GM20000 (cell line): ENCODE measurements around the gene TMEM238L.

ENCODE experiments used
- DNase-seq: peaks from one replicate; pipeline ENCODE4 v3.0.0; 2012; ENCODE audit warnings: low spot score
- CTCF ChIP-seq: IDR thresholded peaks from 2 replicates; pipeline ENCODE4 v1.5.1; 2012; ENCODE audit warnings: mild to moderate bottlenecking, control low read depth; ENCODE audit errors: extremely low read depth, missing control alignments

TMEM238L gene

GRCh38 chr17:10779609-10780008, 24.3 kb downstream of the TMEM238L start:
- no peak for TF ChIP-seq CTCF
- no peak for DNase-seq

GRCh38 chr17:10777890-10778289, 26.0 kb downstream of the TMEM238L start:
- DNase-seq: no peak
- no peak for TF ChIP-seq CTCF

GRCh38 chr17:10777131-10777807, 26.6 kb downstream of the TMEM238L start:
- TF ChIP-seq CTCF: no peak
- no peak for DNase-seq

GRCh38 chr17:10776381-10776780, 27.5 kb downstream of the TMEM238L start:
- DNase-seq: no peak
- TF ChIP-seq CTCF: no peak

- no peak for DNase-seq
- TF ChIP-seq CTCF: no peak
These were observed 28.1 kb downstream of the TMEM238L start for GRCh38 chr17:10775740-10776356.

GRCh38 chr17:10775058-10775457, 28.8 kb downstream of the TMEM238L start:
- no peak for TF ChIP-seq CTCF
- DNase-seq: no peak

GRCh38 chr17:10773391-10773790, 30.5 kb downstream of the TMEM238L start:
- no peak for DNase-seq
- TF ChIP-seq CTCF: no peak
